HG03354 (cell line): ENCODE measurements around the gene HMGCLL1.

ENCODE experiments used
- ATAC-seq: cut with Tn5 transposase; IDR thresholded peaks from one replicate; pipeline ENCODE4 v1.9.1; 2021; ENCODE audit warnings: mild to moderate bottlenecking; ENCODE audit not compliant: unreplicated experiment, poor library complexity, severe bottlenecking

HMGCLL1 gene

DNA sequence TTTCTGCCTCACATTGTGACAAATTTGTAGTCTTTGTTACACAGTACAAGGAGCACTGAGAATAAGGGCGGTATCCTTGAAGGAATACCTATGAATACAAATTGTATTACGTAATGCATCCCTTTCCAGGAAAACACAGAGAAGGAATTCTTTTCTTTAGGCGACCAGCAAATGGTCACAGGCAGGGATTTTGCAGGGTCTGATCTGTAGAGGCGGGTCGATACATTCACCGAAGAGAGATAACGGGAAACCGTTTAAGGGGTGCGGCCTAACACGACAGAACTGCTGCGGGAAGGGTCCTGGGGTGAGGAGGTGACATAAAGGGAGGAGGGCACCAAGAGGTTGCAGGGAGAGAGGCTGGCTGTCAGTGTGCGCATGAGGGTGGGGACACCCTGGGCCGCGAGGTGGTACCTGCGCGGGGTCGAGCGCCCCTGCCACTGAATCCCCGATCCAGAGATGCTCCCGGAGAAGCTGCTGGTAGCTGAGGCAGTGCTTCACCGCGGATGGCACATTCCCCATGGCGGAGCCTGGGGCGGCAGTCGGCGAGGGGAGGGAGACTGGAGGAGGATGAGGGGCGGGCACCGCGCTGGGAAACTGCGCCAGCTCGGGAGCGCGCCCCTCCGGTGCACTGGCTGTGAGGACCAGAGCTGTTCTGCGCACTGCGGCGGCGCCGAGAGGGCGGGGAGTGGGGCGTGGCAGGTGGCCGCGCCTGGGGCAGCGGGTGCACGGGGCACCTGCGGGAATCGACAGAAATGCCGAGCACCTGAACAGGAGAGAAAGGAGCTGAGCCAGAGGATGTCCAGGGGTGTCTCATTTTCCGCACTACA is at the start of gene HMGCLL1:
HMGCLL1 (minus strand) TSS at position 656 of the 827 bp plus-strand sequence; CDS start at position 519, 137 bp downstream.
- no peak for ATAC-seq

GRCh38 chr6:55621993-55622392 is 43.0 kb upstream of the HMGCLL1 start:
- ATAC-seq = no peak

DNA sequence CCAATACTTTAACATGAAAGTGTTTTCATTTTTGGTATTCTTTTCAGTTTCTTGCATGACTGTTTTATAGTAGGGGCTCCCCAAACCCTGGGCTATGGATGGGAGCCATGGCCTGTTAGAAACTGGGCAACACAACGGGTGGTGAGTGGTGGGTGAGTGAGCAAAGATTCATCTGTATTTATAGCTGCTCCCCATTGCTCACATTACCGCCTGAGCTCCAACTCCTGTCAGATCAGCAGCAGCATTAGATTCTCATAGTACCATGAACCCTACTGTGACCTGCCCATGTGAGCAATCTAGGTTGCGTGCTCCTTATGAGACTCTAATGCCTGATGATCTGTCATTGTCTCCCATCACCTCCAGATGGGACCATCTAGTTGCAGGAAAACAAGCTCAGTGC is 42.3 kb upstream of the HMGCLL1 start:
- no peak for ATAC-seq

DNA sequence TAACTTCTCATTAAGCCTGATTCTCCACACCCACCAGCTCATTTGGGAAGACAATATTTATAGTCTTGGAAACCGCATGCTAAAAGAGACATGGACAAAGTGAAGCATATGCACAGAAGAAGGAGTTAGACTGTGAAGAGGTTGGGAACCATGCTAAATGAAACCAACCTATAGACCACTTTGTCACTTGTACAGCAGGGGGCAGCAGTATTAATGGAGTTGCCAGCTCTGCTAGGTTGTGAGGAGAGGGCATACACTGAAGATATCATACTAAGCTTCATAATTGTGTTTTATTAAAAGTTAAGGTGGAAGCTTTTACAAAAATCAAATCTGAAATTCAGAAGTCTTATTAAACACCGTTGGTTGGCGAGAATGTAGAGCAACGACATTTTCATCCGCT is 38.3 kb upstream of the HMGCLL1 start:
- peak; percentile 86 for ATAC-seq

DNA sequence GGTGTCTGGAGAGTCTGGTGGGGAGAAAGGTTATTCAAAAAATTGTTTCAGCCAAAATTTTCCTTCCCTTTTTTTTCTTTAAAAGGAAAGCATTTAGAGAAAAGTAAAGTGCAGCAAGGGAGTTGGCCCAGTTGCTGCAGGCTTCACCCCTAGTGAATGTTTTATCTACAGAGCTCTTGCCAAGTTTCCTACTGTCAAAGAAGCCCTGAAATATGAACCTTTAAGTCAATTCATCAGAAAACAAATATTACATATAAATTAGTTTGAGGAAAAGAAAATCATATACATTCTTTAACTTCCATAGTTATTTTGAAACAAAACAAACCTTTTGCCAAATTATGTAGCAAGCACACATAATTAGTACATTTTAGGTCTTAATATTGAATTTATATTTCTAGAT is 25.0 kb upstream of the HMGCLL1 start:
- ATAC-seq = no peak

DNA sequence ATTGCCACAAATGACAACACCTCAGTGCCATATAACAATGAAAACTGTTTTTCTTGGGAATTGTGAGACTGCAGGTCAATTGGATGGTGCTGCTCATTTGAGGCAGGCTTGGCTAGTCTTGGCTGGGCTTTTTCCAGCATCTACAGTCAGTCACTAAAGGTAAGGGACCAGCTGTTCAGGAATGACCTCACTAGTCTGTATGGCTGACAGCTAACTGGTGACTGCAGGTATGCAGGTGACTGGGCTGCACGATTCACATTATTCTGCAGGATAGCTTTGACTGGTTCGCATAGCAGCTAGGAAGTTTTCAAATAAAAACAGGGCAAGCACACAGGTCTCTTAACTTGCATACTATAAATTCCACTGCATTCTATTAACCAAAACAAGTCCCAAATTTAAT is 22.1 kb upstream of the HMGCLL1 start:
- ATAC-seq = no peak

GRCh38 chr6:55594442-55594841 is 15.4 kb upstream of the HMGCLL1 start:
- no peak for ATAC-seq

GRCh38 chr6:55584654-55585354 is 5.8 kb upstream of the HMGCLL1 start:
- no peak for ATAC-seq

DNA sequence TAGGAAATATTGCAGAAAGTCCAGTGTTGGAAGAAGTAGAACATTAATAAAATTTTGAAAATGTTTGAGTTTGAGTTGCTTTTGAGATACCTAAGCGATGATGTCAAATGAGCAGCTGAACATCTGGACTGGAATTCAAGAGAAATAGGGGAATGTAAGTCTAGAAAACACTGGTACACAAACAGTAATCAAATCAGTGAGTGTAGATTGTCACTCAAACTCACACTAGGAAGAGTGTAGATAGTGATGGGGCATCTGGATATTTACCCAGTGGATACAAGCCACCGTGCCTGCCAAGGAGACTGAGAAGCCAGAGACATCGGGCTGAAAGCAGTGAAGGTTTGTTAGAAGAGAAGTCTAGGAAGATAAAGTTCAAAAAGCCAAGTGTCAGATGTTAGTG is 2.2 kb downstream of the HMGCLL1 start:
- ATAC-seq = no peak

GRCh38 chr6:55574556-55574955 is 4.4 kb downstream of the HMGCLL1 start:
- ATAC-seq = no peak

- no peak for ATAC-seq
Observed at GRCh38 chr6:55569638-55570037, 9.4 kb downstream of the HMGCLL1 start.

DNA sequence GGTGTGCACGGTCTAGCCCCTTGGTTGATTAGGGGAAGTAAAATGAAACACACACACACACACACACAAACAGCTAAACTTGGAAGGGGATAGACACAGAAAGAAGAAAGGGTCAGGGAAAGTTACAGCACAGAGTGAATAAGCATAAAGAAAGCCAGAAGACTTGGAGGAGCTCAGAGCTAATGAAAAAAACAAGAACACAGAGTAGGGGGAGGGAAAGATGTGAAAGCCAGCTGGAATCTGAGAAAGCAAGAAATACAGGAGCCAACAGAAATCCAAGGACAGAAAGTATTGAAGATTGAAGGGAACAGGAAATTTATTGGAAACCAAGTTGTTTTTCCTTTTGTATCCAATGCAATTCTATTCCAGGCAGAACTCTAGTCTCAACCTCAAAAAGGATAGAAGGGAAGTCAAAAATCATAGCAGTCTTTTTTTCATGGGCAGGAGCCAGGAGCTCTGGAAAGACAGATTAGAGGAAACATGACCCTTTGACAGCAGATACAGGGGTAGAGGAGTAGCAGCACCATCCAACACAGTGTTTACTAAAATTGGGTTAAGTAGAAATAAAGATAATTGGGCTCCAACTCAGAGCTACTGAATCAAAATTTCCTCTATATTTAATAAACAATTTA is 10.1 kb downstream of the HMGCLL1 start:
- no peak for ATAC-seq

GRCh38 chr6:55567558-55567957 is 11.4 kb downstream of the HMGCLL1 start:
- no peak for ATAC-seq

- ATAC-seq = no peak
Observed at GRCh38 chr6:55566036-55566710, 12.8 kb downstream of the HMGCLL1 start.

DNA sequence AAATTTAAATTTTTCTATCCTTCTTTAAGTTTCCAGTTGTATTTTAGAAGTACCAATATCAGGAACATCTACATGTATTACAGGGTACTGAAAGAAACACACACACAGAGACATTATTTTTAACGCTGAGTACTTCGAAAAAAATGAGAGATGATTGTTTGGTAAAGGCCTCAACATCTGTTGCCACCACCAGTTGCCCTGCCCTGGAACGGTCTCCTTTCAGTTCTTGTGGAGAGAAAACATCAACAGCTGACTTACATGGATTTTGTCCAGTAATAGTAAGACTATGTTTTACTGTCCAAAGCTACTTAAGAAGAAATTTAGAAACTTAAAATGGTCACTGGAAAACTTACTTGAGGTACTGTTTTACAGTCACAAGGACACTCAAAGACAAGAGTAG is 16.7 kb downstream of the HMGCLL1 start:
- ATAC-seq = no peak

- no peak for ATAC-seq
Observed at GRCh38 chr6:55560290-55560885, 18.6 kb downstream of the HMGCLL1 start.

- ATAC-seq = no peak
Observed at GRCh38 chr6:55557146-55557545, 21.8 kb downstream of the HMGCLL1 start.

GRCh38 chr6:55545791-55546190 is 33.2 kb downstream of the HMGCLL1 start:
- ATAC-seq = no peak

DNA sequence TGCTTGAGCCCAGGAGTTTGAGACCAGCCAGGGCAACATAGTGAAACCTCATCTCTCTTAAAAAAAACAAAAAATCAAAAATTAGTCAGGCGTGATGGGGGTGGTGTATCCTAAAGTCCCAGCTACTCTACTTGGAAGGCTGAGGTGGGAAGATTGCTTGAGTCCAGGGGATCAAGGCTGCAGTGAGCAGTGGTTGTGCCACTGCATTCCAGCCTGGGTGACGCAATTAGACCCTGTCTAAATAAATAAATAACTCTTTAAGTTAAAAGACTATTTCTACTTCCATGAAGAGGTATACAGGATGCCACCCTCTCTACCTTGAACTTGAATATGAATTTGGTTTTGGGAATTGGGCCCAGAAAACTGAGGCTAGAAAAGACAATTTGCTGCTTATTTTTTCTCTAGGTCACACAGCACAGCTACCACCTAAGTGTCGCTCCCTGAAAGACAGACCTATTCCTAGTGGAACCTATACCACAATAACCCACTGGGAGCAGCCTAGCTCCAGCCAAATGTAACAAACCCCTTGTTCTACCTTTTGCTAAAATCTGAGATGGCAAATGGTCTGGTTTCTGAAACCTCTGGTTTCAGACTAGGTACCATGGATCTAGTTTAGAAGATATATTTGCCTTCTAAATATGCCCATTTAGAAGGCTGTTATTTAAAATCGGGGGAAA is 35.2 kb downstream of the HMGCLL1 start:
- ATAC-seq = no peak
